Stimulated activated CD8-positive, alpha-beta memory T cell treated with anti-CD3 and anti-CD28 coated beads, Interleukin-7, amount 100 ng/mL, for 4 hours (primary cell): Measurements from ENCODE around the gene OR8S1.

Source experiments
- DNase-seq, 2 donors: peaks; one replicate each; pipeline ENCODE4 v3.0.0-alpha.2; 2020; ENCODE audit warnings: low read depth in 2 of 2

OR8S1 gene

GRCh38 chr12:48556631-48557030, 31.2 kb downstream of the OR8S1 start:
- no peak for DNase-seq

DNA sequence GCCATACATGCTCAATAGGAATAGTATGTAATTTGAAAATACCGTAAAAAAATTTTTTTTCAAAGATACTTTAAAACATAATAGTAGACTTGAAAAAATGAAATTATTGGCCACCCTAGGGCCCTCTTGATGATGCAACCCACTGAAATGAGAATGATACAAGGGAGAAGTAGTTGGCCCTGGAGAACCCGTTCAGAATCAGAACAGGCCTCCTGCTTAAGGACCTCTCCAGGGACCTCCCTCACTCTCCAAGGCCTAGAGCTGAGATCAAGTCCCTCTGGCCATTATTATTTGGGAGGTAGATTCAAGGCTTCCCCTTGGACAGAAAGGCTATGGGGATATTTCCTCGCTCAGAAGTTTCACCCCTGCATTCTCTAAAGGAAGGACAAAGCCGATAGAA, 32.5 kb downstream of the OR8S1 start:
- no peak for DNase-seq

GRCh38 chr12:48567731-48568130, 42.3 kb downstream of the OR8S1 start:
- no peak for DNase-seq

- DNase-seq, result no peak
Observed at GRCh38 chr12:48569946-48570345, 44.5 kb downstream of the OR8S1 start, which contains the start of gene LALBA. Gene LALBA (minus strand): TSS chr12:48570046. CDS start chr12:48570020, 26 bp downstream.

GRCh38 chr12:48572326-48572725, 46.9 kb downstream of the OR8S1 start:
- no peak for DNase-seq
